ENCODE data around the gene CAB39L. TPM values are rescaled to one million over a fixed set of nuclear protein-coding genes. Genes with fewer than 3 reads are reported as not detected.

CAB39L gene
- total and polyA plus RNA-seq, 2 of the 13 experiments (the other 11 are each of a cell fraction or from before 2014, with no cell fraction given) = 3.1 to 6.1 TPM

- TF ChIP-seq SYNCRIP (IDR thresholded peaks at IDR 0.05; ENCODE audit: insufficient read depth, low read depth, low read length) (no peak), TFE3 (CRISPR knock-in tag; IDR thresholded peaks at IDR 0.05) (peak; percentile 64; the same call in 1 of the 2 replicates), TRIM24 (CRISPR knock-in tag; IDR thresholded peaks at IDR 0.05) (no peak), RELA (CRISPR knock-in tag; IDR thresholded peaks at IDR 0.05) (no peak), ZNF7 (CRISPR knock-in tag; IDR thresholded peaks at IDR 0.05) (no peak), KMT2B (CRISPR knock-in tag; IDR thresholded peaks at IDR 0.05) (no peak), CBFB (CRISPR knock-in tag; IDR thresholded peaks at IDR 0.05) (0 out of 2 replicates have a peak, but pooled peaks have one; percentile 9), GABPB1 (CRISPR knock-in tag; IDR thresholded peaks at IDR 0.05) (0 out of 2 replicates have a peak, but pooled peaks have one; percentile 16), ZBTB4 (CRISPR knock-in tag; IDR thresholded peaks at IDR 0.05; ENCODE audit: borderline replicate concordance) (no peak), AKAP8 (CRISPR knock-in tag; IDR thresholded peaks at IDR 0.05) (no peak), MAX (IDR thresholded peaks at IDR 0.05) (peak; percentile 66), ZNF124 (CRISPR knock-in tag; IDR thresholded peaks at IDR 0.05) (0 out of 2 replicates have a peak, but pooled peaks have one; percentile 41), ZNF589 (CRISPR knock-in tag; conservative IDR thresholded peaks at IDR 0.05) (peak; percentile 50; the same call in 1 of the 2 replicates), ZNF280D (CRISPR knock-in tag; IDR thresholded peaks at IDR 0.05) (no peak), KLF6 (CRISPR knock-in tag; IDR thresholded peaks at IDR 0.05) (no peak), SP4 (CRISPR knock-in tag; IDR thresholded peaks at IDR 0.05) (no peak), POGK (CRISPR knock-in tag; conservative IDR thresholded peaks at IDR 0.05) (0 out of 2 replicates have a peak, but pooled peaks have one; percentile 3), MYPOP (CRISPR knock-in tag; IDR thresholded peaks at IDR 0.05) (no peak)
These were observed 140.2 kb downstream of the CAB39L start (continued) for GRCh38 chr13:49303533-49304252.

Data from HepG2 (cell line).